ENCODE data around the gene PSMC3.

PSMC3 gene

GRCh38 chr11:47411884-47412746, 14.1 kb downstream of the PSMC3 start:
- DNase-seq = no peak

DNA sequence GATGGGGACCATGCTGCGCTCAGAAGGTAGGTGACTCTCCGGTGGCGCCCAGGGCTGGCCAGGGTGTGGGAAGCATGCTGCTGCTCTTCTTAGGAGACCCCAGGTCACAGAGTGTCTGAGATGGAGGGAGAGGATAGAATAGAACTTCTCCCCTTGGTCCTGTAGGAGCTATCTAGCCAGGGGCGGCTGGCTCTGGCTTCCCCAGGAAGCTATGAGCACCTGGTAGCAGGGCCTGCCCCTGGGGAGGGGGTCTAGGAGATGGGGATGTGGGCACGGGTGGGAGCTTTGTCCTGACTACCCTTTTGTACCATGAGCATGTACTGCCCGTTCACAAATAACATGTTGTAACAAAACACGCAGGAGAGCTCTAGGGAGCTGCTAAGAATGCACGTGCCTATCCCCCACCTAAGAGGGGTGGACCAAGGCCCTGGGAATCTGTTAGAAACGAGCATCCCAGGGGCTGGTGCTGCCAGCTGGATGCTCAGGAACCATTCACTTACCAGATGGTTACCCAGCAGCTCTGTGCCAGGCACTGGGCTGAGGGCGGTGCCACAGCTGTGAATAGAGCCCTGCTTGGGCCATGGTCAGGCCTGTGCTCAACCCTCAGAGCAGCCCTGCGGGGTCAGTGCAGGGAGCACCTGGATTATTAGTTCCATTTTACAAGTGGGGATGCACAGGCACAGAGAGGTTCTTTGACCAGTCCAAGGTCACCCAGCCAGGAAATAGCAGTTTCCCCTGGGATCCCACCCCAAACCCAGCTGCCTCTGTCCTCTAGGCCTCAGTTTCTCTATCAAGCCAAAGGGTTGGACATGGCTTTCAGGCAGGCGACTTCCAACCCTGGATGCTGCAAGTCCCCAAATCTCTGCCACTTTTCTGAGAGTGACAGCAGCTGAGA, 15.6 kb downstream of the PSMC3 start:
- DNase-seq = no peak

DNA sequence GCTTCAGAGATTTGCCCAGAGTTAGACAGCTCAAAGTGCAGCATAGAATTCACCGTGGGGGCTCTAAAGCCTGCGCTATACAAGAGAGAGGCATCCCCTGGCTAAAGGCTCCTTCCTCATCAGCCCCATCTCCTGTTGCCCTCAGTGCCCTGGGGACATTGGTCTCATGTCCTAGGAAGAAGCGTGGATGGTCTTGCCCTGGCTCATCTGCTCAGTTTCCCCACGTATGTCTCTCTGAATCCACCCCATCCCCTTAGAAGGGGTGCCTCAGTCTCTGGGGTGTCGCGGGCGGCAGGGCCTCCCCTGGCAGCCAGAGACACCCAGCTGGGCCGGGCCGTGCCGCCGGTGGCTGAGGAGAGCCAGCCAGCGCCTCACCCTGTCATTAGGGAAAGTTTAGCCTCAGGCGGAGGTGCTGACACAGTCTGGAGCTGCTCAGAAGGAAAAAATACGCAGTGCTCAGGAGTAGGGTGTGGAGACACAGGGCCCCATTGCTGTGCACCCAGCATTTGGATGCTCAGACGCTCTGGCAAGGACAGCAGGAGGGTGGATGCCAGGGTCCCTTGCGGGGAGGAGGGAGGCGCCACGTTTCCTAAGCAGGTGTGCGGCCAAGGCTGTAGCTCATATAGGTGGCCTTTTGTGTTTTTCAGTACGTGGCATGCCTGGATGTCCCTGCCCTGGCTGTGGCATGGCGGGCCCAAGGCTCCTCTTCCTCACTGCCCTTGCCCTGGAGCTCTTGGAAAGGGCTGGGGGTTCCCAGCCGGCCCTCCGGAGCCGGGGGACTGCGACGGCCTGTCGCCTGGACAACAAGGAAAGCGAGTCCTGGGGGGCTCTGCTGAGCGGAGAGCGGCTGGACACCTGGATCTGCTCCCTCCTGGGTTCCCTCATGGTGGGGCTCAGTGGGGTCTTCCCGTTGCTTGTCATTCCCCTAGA, 16.5 kb downstream of the PSMC3 start:
- DNase-seq = no peak

DNA sequence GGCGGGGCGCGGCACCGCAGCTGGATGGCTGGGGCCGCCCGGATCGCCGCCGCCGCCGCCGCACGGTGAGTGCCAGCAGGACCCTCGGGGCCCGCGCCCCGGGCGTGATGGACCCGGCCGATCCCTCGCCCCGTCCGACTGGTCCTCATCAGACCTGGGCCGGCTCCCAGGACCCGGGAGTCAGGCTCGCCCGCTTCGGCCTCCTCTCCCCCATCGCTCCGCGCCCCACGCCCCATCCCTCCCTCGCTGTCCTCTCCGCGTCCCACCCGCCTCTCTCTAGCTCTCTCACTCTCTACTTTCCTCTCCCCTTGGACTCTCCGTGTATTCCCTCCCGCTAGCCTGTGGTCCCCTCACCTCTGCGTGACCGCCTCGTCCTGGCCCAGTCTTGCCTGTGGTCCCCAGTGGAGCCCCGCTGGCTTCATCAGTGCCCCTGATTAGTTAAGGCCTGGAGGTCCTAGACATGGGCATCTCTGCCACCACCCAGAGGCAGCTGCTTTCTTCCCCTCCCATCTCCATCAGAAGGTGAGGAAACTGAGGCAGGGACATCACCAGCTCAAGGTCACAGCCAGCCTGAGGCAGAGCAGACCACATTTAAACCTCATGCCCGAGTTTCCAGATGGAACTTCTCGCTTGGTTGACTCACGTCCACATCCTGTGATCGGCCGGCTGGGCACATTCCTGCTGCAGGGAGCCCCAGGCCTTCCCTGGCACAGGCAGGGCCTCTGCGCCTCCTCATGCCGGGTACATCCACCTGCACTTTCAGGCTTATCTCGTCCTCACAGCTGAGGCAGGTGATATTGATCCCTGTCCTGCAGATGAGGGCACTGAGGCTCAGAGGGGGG, 17.4 kb downstream of the PSMC3 start:
- DNase-seq = no peak

GRCh38 chr11:47407746-47408590, 18.3 kb downstream of the PSMC3 start, which contains the start of gene SLC39A13:
TSS of gene SLC39A13 (plus strand) at chr11:47408590. CDS start at chr11:47410095, 1,505 bp downstream.
- peak; percentile 47 to 82 for DNase-seq

GRCh38 chr11:47406896-47407745, 19.1 kb downstream of the PSMC3 start:
- DNase-seq = no peak

- DNase-seq = no peak
Observed at GRCh38 chr11:47403571-47403970, 22.7 kb downstream of the PSMC3 start.

DNA sequence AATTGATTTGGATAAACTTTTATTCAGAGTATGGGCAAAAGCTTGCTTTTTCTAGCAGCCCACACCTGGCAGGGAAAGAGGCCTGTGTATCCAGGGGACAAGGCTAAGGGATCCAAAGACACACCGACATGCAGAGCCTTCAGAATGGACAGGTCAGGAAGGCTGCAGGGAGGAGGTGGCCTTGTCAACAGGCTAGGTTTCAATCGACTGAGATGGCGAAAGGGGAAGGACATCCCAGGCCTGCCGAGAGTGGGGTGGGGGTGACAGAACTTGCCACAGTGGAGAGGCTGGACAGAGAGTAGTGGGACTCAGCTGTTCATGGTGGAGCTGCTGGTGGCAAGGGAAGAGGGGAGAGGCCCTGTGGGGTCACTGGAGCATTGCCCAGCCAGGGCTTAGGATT, 23.1 kb downstream of the PSMC3 start:
- no peak for DNase-seq

DNA sequence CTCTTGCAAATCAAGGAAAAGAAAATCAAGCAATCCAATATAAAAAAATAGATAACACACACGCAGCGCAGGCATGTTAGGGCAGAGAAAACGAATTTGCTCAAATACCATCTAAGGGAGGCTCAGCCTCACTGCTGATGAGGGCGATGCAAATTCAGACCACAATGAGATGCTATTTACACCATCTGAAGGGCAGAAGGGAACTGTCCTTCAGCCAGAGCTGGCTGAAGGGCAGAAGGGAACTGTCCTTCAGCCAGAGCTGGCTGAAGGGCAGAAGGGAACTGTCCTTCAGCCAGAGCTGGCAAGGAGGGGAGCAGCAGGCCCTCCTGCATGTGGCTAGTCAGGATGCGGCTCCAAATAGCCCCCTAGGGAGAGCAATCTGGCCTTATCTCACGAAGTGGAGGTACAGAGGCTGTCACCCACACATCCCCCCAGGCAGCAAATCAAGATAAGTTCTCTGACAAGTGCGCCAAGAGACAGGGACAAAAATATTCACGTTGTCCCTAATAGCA, 25.4 kb downstream of the PSMC3 start:
- no peak for DNase-seq

GRCh38 chr11:47399860-47400767, 26.1 kb downstream of the PSMC3 start:
- no peak for DNase-seq

DNA sequence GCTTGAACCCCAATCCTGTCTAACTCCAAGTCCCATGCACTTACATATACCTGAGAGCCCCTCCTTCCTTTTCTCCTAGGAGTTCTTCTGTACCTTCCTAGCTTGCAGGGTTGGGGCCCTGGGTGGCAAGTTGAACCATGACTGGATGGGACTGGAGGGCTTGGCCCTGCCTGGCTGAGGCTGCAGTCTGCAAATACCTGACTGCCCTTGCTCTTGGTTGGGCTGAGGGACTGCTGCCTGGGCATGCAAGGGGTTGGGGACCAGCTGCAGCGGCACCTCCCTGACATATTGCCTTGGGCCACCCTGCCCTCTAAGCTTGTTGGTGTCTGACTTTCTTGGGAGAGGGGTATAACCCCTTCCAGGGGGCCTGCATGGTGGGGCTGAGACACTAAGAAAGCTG, 27.7 kb downstream of the PSMC3 start:
- no peak for DNase-seq

GRCh38 chr11:47398011-47398410, 28.2 kb downstream of the PSMC3 start:
- no peak for DNase-seq

- no peak for DNase-seq
Observed at GRCh38 chr11:47396049-47396320, 30.3 kb downstream of the PSMC3 start.

- no peak for DNase-seq
Observed at GRCh38 chr11:47395223-47396048, 30.8 kb downstream of the PSMC3 start.

DNA sequence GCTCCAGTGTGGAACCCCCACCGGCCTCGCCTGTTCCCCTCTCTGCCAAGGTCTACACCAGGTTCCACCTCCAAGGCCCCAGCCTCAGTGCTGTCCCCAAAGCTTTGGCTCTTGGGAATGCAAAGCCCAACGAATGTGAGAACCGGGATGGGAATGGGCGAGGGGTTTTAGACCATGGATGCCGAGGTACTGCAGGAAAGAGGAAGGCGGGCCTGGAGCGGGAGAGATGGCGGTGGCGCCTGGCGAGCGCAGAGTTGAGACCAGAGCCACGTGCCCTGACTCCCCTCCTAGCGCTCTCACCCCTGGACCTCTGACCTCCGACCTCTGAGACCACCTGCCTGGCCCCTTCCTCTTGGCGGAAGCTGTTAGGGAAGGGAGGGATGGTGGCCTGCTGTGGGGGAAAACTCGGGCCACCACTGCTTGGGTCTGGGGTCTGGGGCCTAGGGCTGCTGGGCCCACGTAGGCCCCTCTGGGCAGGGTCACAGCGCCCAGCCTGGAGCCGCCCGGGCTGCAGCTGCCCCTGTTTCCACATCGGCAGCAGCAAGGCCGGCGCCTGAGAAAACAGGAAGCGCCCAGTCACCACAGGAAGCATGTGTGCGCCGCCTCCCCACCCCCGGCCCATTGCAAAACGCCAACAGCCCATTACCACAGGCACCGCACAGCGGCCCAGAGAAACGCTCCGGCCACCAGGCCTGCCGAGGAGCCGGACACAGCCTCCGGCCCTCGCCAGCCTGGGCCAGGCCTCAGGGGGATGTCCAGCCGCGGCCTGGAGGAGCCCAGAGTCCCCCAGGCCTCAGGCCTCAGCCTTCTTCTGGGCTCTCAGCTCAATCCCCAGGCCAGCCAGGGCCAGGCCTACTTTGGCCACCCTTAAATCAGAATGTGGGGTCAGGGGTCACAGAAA, 31.7 kb downstream of the PSMC3 start:
- no peak for DNase-seq

GRCh38 chr11:47394050-47394321, 32.3 kb downstream of the PSMC3 start:
- DNase-seq = no peak

Data from cerebellar nuclear complex (tissue), 1 donor.